NCI-H2081 (cell line): ENCODE data around the gene ALDOC.

Source experiments
- DNase-seq, 2 experiments: peaks; one replicate each; lab custom pipeline; 2025; lab: John Stamatoyannopoulos, UW

The ALDOC gene

DNA sequence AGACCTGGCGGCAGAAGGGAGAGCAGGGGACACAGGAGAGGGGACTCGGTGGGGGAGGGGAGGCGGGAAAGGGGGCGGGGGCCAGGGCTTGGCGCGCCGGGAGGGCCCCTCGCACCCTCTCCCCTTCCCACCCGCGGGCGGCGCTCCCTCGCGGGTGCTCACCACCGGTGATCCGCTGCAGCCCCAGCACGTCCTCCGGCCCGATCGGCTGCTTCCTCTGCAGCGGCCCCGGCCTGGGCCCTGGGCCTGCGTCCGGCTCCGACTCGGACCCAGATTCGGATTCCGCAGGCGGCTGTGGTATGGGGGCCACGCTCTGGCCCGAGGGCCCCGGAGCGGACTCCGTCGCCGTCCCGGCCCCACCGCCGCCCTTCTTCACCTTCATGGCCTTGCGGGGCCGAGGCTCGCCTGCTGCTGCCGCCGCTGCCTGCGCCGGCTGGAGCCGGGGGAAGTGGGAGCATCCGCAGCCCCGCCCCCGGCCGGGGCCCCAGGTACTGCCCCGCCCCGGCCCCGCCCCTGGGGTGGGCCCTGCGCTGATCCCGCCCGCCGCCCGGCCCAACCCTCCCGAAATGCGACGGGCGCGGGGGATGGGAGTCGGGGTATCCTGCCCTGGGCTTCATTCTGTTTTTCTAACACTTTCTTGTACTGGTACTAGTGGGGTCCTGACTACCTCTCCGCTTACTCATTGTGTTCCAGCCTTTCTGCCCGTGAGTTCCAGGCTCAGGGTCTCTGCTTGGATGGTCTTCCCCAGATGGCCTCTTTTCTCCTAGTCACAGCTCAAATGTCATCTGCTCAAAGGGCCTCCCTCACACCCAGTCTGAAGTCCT lies 24.3 kb downstream of the ALDOC start, which contains the start of gene UNC119:
UNC119 (minus strand) TSS at position 449 of the 824 bp plus-strand sequence; CDS start at position 382, 67 bp downstream.
- peak; percentile 51 to 59 for DNase-seq

- DNase-seq = no peak
Observed at GRCh38 chr17:28551421-28552175, 25.1 kb downstream of the ALDOC start.

GRCh38 chr17:28550858-28551257 lies 25.8 kb downstream of the ALDOC start:
- no peak for DNase-seq

DNA sequence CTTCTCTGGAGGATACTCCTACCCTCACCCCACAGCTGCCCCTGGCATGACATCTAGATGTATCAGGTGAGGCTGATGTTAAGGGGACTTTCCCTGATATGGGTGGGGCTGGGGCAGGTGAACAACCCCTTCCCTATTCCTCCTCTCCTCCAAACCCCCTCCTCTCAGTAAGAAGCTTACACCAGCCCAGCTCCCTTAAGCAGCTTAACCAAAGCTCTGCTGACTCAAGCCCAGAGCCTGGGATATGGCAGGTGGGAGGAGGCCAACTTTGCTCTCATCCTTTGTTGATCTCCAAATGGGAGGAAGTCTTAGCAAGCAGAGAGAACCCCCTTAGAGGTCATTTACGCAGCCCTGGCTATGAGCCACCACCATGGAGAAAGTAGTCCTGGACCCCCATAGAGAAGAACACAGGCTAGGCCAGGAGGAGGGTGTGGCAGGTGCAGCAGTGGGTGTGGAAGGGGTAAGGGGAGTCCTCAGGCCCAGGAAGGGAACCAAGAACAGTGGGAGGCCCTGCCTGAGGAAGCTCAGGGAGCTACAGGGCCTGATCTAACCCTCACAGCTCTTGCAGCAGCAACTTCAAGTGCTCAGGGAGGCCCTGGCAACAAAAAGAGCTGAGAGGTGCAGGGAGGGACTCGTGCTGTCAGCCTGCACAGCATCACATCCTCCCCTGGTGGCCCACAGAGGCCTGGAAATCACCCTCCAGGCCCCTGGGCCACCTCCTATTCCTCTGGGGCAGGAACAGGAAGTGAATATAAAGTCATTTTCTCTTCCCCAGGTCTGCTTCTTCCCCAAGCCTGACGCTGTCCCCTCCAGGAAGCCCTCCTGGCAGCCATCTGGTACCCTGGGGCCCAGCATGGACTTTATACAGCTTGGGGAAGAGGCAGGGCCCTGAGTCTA lies 27.2 kb downstream of the ALDOC start:
- DNase-seq = no peak

GRCh38 chr17:28548417-28549130 lies 28.1 kb downstream of the ALDOC start:
- no peak for DNase-seq

DNA sequence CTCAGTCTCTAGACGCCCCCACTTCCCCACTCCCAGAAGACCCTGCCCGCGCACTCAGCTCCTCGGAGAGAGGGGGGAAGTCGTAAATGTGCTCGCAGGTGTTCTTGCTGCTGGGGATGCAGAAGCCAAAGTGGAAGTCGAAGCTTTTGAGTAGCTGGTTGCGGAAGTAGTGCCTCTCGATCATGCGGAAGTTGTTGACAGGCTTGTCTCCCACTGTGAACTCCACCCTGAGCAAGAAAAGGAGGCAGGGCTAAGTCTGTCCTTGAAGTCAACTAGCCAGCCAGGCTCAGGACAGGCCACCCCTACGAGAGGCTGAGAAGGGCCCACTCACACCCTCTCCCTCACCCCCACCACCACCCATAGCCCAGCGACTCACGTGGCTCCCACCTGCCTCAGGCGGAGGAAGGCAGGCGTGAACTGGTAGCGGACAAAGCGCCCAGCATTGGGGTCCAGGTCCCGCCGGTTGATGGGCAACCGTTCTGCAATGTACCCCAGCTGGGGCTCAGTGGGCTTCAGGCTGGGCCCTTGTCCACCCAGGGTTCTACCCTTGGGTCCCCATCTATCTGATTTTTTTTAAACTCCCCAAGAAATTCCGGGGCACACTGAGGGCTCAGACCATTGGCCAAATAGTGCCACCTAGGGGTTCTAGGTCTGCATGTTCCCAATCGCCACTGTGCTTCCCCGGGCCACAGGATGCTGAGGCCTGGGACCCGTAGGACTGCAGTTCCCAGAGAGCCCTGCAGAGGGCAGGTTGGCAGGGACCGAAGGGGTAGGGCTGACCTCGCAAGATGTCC lies 28.9 kb downstream of the ALDOC start:
- DNase-seq = peak; percentile 27 to 35

DNA sequence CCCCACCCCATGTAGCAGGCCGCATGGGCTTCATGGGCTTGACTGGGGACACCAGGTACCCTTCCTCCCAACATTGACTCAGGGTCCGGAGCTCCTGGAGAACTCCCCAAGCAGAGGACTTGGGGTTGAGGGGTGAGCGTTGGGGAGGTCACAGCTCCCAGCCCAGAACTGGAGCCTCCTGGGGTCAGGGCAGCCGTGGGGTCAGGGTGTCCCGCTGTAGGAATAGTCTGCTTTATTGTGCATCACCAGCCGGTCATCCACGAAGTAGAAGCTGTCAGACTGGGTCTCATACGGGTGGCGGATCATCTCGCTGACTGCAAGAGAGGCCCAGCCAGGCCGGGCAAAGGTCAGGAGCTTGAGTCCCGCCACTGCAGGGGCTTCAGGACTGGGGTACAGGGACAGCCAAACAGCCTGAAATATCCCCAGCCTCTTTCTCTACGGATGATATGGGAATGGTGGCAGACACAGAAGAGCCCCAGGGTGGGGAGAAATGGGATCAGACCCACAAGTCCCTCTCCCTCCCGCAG lies 29.5 kb downstream of the ALDOC start:
- no peak for DNase-seq

DNA sequence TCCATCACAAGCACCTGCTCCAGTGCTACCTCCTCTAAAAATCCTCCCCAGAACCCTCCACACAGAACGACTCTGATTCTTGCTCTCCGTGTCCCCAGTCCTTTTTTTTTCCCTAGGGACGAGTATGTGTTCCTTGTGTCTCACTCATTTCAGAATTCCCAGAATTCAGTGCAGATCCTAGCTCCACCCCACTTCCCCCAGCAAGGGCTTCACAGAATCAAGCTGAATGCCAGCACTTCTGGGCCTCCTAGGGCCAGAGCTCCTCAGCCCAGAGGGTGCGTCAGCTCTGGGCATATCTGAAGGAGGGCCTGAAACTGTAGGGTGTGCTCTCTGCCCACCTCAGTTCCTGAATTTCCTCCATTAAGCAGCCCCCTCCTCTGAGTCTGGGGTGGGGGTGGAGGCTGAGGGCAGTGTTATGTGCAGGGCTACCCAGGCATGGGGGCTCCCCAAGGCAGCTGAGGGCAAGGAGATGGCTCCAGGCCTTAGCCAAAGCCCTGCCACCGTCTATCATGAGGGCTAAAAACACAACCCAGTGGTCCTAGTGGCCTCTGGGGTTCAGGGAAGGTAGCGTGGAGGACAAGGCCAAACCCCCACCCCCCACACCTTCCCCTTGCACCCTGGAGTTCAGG lies 30.8 kb downstream of the ALDOC start:
- no peak for DNase-seq

- no peak for DNase-seq
Observed at GRCh38 chr17:28545141-28545503, 31.6 kb downstream of the ALDOC start.

- no peak for DNase-seq
Observed at GRCh38 chr17:28544402-28545140, 32.1 kb downstream of the ALDOC start.

DNA sequence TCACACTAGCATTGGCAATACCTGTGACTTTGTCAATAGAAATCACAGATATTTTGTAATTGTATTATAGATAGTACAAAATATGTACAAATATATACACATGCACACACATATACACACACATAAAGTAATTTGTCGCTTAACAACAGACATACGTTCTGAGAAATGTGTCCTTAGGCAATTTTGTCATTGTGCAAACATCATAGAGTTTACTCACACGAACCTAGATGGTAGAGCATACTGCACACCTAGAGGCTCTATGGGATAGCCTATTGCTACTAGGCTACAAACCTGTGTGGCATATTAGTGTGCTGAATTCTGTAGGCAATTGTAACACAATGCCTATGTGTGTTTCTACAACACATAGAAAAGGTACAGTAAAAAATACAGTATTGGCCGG lies 35.3 kb downstream of the ALDOC start:
- no peak for DNase-seq

- DNase-seq = no peak
Observed at GRCh38 chr17:28540231-28540630, 36.5 kb downstream of the ALDOC start.

DNA sequence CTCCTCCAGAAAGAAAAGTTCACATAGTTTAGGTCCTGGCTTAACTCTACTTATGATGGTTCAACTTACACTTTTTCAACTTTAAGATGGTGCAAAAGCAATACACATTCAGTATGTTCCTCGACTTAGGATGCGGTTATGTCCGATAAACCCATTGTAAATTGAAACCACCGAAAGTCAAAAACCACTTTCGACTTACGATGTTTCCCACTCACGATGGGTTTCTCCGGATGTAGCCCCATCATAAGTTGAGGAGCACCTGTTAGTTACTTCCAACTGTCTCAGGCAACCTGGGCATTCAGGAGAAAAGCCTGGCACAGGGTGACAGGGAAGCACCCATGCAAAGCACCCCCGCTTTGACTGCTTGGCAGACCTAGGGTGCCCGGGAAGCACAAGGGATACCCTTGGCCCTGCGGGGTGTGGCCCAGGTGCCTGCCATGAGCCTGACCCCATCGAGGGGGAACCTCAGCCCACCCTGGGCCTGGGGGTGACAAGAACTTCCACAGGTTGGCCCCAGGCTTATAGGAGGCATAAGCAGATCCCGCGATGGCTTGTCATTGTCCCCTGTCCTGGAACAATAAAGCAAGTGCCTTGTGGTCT lies 38.3 kb downstream of the ALDOC start:
- DNase-seq = no peak

GRCh38 chr17:28537219-28537610 lies 39.5 kb downstream of the ALDOC start:
- no peak for DNase-seq

DNA sequence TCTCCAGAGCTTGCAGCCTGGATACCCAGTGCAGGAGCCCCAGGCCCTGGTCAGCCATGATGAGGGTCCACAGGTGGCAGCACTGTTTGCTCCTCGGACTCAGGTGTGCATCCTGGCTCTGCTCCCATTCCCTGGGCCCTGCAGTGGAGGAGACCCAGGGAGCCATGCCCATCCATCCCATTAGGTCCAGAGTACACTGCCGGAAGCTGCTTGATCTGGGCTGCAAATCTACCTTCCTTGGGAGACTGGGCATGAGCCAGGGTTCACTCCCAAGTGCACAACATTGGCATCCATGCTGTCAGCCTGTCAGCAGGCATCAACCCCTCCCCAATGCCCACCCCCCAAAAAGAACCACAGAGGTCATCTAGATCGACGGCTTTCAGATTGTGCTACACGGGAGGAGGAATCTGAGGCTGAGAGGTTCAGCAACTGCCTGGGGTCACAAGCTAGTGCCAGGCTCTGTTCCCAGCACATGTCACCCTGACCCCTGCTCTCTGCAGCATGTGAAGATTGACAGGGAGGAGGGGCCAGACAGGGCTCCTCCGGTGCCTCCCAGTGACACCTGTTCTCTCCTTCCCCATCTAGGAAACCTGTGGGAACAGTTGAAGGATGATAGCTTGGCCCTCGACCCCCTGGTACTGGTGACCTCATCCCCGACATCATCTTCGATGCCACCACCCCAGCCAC lies 40.0 kb downstream of the ALDOC start:
- no peak for DNase-seq

DNA sequence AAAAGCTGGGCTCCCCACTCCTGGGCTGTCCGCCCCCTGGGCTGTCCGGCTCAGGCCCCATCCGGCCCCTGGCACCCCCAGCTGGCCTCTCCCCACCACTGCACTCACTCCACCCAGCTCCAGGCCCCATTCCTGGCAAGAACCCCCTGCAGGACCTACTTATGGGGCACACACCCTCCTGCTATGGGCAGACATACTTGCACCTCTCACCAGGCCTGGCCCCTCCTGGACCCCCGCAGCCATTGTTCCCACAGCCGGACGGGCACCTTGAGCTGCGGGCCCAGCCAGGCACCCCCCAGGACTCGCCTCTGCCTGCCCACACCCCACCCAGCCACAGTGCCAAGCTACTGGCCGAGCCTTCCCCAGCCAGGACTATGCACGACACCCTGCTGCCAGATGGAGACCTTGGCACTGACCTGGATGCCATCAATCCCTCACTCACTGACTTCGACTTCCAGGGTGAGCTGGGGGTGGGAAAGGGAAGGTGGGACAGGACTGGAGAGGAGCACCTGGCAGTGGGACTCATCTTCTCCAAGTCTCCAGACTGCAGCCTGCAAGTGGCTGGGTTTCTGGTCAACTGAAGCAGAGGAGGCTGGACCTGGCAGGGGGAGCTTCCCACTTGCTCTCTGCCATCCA lies 41.8 kb downstream of the ALDOC start:
- DNase-seq = no peak

GRCh38 chr17:28533091-28533807 lies 43.4 kb downstream of the ALDOC start:
- no peak for DNase-seq
